Mammary epithelial cell (primary cell): ENCODE results near the gene PPARG.

Experiments used
- CTCF ChIP-seq, 2 donors: IDR thresholded peaks in 1 of 2; conservative IDR thresholded peaks in 1 of 2; 2 replicates each; pipeline ENCODE4 v1.5.1; 2011 to 2012; ENCODE audit warnings: inconsistent platforms in 2 of 2, low read length in 2 of 2, mild to moderate bottlenecking in 2 of 2, control low read depth in 1 of 2, low read depth in 1 of 2; ENCODE audit not compliant: insufficient read depth in 1 of 2; ENCODE audit errors: extremely low read depth in 1 of 2
- EZH2 ChIP-seq: IDR thresholded peaks from 2 replicates; pipeline ENCODE4 v1.6.1; 2012; ENCODE audit warnings: low read length, inconsistent platforms, borderline replicate concordance

DNA sequence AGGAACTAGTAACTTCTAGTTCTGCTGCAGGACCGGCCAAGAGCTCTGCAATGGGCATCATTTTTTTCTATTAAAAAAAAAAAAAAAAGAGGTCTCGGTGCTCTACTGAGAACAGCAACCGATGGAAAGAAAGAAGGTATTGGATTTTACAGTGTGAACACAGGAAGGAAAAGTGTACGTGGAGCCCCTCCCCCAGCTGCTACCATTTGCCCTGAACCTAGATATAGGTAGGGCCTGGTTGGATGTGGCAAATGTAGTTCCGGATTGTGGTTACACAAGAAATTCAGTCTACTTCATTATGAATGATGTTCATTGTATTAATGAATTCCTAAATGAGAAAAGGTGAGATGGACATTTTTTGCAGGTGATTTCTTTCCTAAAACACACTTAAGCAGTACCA is 17.9 kb upstream of the PPARG start:
- no peak for TF ChIP-seq CTCF (conservative IDR thresholded peaks at IDR 0.05 in 1 of 2, IDR thresholded peaks at IDR 0.05 in 1 of 2; ENCODE audit: extremely low read depth in 1 of 2, insufficient read depth in 1 of 2, low read depth in 1 of 2, low read length in 2 of 2)
- TF ChIP-seq EZH2: no peak
